LNCAP (cell line): Measurements from ENCODE around the gene ITPR1.

Experiments used
- TF ChIP-seq, protein P1 (sequence below): fragments of 450-650 bp; IDR thresholded peaks from 2 replicates; pipeline ENCODE4 v1.5.1; 2017; ENCODE audit warnings: mild to moderate bottlenecking

ITPR1 gene

DNA sequence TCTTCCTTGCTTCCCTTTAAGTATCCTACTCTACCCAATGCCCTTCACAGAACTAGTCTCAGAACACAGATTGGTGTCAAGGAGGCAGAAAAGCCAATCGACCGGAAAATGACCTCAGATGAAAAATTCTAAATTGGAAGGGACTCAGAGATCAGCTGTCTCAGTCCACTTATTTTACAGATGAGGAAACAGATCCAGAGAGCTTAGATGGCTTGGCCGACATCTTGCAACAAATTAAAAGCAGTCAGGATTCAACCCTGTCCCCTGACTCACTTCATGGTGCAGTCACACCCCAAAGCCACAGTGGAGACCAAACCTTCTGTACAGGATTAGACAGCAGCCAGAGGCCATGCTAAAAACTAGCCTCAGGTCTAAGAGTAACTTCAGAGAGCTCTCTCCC is 316.8 kb downstream of the ITPR1 start:
- TF ChIP-seq, protein P1, sequence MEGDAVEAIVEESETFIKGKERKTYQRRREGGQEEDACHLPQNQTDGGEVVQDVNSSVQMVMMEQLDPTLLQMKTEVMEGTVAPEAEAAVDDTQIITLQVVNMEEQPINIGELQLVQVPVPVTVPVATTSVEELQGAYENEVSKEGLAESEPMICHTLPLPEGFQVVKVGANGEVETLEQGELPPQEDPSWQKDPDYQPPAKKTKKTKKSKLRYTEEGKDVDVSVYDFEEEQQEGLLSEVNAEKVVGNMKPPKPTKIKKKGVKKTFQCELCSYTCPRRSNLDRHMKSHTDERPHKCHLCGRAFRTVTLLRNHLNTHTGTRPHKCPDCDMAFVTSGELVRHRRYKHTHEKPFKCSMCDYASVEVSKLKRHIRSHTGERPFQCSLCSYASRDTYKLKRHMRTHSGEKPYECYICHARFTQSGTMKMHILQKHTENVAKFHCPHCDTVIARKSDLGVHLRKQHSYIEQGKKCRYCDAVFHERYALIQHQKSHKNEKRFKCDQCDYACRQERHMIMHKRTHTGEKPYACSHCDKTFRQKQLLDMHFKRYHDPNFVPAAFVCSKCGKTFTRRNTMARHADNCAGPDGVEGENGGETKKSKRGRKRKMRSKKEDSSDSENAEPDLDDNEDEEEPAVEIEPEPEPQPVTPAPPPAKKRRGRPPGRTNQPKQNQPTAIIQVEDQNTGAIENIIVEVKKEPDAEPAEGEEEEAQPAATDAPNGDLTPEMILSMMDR, result no peak

DNA sequence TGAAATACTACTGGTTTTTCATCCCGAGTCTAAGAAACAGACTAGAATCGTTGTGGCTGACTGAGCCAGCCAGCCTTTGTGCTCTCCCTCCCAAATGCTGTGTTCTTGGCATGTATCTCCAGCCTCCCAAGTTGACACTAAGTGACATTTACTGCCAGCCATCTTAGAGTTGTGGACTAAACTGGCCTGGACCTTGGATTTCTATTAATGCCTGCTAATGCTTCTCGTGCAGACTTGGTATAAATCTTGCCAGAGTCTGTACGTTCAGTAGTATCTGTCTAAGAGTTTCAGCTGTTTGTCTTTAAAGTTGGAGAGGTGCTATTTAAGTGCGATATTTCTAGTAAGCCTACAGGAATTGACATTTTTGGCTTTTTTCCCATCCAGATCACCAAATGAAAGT is 319.4 kb downstream of the ITPR1 start:
- TF ChIP-seq, protein P1, result no peak

DNA sequence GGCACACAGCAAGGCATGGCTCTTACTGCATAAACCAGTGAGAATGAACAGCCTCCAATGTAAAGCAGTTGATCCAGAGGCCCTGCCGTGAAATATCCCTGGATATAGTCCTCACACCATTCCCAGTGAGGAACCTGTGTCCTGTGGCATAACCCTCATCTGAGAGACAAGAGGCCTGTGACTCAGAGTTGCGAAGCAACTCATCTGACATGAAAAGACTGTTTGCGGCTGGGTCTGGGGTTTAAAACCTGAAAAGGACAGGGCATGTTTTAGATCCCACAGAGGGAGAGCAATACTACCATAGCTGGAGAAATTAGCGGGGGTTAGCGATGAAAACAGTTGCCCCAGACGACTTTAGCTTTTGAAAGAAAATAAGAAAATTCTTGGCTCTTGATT is 320.8 kb downstream of the ITPR1 start:
- TF ChIP-seq, protein P1, result no peak

DNA sequence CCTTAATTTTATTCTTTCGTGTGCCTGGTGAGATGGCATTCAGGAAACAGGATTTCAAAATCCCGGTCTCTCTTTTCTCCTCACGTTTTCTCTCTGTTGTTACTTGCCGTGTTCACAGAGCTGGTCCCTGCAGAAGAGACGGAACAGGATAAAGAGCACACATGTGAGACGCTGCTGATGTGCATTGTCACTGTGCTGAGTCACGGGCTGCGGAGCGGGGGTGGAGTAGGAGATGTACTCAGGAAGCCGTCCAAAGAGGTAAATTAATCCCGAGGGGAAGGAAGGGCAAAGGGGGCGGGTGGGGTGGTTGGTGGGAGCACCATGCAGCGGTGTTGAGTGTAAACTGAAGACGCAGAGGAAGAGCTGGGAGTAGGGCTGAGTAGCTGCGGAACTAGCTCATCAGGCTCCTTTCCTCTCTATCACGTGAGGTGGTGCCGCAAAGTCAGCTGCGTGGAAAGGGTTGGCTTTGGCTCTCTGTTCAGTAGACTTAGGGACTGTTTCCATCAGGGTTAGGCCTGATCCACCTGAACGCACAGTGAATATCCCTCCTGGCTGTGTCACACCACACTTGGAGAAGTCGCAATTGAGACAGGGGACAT is 321.3 kb downstream of the ITPR1 start:
- TF ChIP-seq, protein P1, result no peak

DNA sequence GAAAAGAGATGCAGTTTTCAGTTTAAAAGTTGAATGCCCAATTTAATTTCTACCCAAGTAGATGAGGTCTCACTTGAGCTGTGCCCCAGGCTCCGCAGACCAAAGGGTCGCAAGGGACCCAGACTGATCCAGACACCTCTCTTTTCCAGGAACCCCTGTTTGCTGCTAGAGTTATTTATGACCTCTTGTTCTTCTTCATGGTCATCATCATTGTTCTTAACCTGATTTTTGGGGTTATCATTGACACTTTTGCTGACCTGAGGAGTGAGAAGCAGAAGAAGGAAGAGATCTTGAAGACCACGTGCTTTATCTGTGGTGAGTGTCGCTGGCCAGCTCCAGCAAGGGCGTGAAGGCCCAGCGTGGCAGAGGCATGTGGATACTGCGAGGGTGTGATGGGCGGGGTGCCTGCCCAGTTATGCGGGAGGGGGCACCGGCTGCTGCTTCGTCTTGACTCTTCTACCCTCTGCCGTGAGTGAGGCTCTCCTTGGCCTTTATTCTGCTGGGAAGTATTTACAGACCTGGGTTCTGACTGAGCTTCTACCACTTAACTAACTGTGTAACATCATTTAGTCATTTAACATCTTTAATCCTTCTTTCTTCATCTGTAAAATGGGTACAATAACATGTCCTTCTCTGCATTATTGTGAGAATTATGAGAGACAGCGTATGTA is 321.9 kb downstream of the ITPR1 start:
- TF ChIP-seq, protein P1, result no peak

DNA sequence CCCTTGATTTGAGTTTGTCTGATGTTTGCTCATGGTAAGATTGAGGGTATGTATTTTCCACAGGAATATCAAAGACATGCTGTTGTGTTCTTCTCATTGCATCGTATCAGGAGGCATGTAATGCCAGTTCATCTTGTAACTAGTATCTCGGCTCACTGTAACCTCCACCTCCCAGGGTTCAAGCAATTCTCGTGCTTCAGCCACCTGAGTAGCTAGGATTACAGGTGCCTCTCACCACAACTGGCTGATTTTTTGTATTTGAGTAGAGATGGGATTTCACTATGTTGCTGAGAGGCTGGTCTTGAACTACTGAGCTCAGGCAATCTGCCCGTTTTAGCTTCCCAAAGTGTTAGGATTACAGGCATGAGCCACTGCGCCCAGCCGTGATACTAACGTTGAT is 323.2 kb downstream of the ITPR1 start:
- TF ChIP-seq, protein P1, result no peak

DNA sequence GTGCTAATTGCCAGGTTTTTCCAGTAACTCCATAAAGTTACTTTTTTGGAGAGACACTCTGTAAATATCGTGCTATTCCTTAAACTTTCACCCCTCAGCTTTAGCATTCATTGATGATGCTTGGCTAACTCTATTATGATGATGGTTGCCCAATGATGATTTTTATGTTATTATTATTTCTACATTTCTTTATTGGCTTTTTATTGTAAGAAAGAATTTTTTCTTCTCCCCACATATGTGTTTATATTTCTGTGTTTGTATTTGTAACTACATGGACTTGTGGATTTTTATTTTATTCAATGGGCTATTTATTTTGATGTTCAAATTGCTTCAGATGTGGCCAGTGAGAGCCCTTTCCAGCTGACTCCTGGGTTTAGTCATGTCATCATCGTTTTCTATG is 323.6 kb downstream of the ITPR1 start:
- TF ChIP-seq, protein P1, result no peak
